Activated T-cell treated with anti-CD3 and anti-CD28 coated beads for 1 hour (primary cell): ENCODE results near the gene PLD3.

Experiments used
- DNase-seq: peaks from one replicate; pipeline ENCODE4 v3.0.0-alpha.2; 2020; ENCODE audit warnings: low read depth

PLD3 gene

GRCh38 chr19:40413291-40413845, 64.9 kb downstream of the PLD3 start, which contains the start of gene PRX:
Gene PRX (minus strand): TSS chr19:40413378. CDS start chr19:40407932, 5,446 bp downstream.
- no peak for DNase-seq

- no peak for DNase-seq
Observed at GRCh38 chr19:40414542-40415535, 66.3 kb downstream of the PLD3 start.

- no peak for DNase-seq
Observed at GRCh38 chr19:40415768-40416167, 67.3 kb downstream of the PLD3 start.

- DNase-seq, result no peak
Observed at GRCh38 chr19:40416918-40417642, 68.6 kb downstream of the PLD3 start.

- DNase-seq, result no peak
Observed at GRCh38 chr19:40417643-40417981, 69.1 kb downstream of the PLD3 start.

- no peak for DNase-seq
Observed at GRCh38 chr19:40418040-40418439, 69.5 kb downstream of the PLD3 start.

GRCh38 chr19:40419066-40419612, 70.6 kb downstream of the PLD3 start:
- DNase-seq, result no peak

- no peak for DNase-seq
Observed at GRCh38 chr19:40419780-40420179, 71.3 kb downstream of the PLD3 start.

GRCh38 chr19:40420451-40420765, 71.9 kb downstream of the PLD3 start:
- no peak for DNase-seq

- peak; percentile 61 for DNase-seq
Observed at GRCh38 chr19:40420766-40421765, 72.6 kb downstream of the PLD3 start.

GRCh38 chr19:40421993-40422747, 73.7 kb downstream of the PLD3 start:
- no peak for DNase-seq

- DNase-seq, result no peak
Observed at GRCh38 chr19:40422748-40423566, 74.5 kb downstream of the PLD3 start.

- no peak for DNase-seq
Observed at GRCh38 chr19:40423938-40424337, 75.4 kb downstream of the PLD3 start.

- peak; percentile 22 for DNase-seq
Observed at GRCh38 chr19:40424637-40425449, 76.3 kb downstream of the PLD3 start.

GRCh38 chr19:40425450-40426287, 77.2 kb downstream of the PLD3 start, which contains the start of gene SERTAD1:
Gene SERTAD1 (minus strand): TSS chr19:40425992. CDS start chr19:40423546, 2,446 bp downstream.
- peak; percentile 100 for DNase-seq
